Measurements from ENCODE around the gene NUP214.

- TF ChIP-seq CTCF (IDR thresholded peaks at IDR 0.05; ENCODE audit: insufficient read depth, low read length) (no peak), POLR2AphosphoS5 (IDR thresholded peaks at IDR 0.05; ENCODE audit: low read depth) (no peak), REST (IDR thresholded peaks at IDR 0.05; ENCODE audit: insufficient replicate concordance, low read depth) (no peak)
Observed at GRCh38 chr9:131193051-131193450, 67.7 kb downstream of the NUP214 start.
